ENCODE results near the gene SLC38A6.

The SLC38A6 gene

DNA sequence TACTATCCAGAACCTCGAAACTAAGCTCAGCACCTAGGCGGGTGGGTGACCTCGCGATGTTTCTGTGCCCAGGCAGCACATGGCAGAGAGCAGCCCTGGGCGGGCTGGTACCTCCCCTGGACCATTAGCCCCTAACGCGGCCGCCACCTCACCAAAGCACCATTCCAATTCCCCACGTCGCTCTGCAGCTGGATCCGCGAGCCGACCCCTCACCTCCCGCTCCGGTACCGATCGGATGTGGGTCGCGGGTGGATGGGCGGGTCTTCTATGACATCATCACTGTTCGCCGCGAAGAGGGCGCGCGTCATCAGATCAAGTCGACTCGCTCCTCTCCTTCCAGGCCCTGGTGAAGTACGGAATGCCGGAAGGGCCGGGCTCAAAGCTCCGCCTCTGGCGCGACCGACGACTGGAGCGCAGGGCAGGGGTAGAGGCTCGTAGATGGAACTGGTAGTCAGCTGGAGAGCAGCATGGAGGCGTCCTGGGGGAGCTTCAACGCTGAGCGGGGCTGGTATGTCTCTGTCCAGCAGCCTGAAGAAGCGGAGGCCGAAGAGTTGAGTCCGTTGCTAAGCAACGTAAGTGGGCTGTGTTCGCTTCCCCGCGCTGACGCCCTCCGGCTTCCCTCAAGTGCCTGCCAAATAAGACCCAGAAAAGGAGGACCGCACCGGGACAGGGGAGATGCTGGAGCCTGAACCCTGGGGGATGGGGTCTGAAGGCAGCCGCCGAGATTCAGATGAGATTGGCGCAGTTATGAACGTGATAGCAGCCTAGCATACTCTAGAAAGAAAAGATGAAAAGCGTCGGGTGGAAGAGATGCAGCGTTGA, at the start of gene SLC38A6, which contains the start of gene TRMT5:
Gene SLC38A6 (plus strand): TSS at position 435 of the 822 bp plus-strand sequence. CDS start 33 bp downstream, at position 468.
Gene TRMT5 (minus strand): TSS at position 269 of the 822 bp plus-strand sequence. CDS start 106 bp downstream, at position 163.
- peak; percentile 73 for DNase-seq

DNA sequence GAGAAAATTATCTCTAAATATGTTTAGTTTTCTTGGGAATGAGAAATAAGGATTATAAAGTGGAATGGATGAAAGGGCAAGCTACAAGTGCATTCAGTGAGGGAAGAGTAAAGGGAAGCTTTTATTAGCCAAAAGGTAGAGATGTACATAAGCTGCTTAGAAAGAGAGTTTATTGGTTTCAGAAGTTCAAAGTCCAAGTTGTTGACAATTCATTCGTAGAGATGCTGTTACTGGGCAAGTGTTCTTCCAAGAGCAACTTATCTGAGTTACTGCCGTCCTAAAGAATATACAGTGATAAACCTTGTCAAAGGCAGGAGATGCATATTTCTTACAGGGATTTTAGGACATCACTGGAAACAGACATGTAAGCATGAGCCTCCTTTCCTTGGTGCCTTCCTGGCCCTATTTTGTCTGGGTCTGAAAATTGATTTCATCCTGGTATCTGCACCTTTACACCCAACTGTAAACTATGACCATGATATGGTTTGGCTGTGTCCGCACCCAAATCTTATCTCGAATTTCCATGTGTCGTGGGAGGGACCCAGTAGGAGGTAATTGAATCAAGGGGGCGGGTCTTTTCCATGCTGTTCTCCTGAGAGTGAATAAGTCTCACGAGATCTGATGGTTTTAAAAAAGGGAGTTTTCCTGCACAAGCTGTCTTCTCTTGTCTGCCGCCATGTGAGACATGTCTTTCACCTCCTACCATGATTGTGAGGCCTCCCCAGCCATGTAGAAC, 47.0 kb upstream of the SLC38A6 start:
- no peak for DNase-seq

DNA sequence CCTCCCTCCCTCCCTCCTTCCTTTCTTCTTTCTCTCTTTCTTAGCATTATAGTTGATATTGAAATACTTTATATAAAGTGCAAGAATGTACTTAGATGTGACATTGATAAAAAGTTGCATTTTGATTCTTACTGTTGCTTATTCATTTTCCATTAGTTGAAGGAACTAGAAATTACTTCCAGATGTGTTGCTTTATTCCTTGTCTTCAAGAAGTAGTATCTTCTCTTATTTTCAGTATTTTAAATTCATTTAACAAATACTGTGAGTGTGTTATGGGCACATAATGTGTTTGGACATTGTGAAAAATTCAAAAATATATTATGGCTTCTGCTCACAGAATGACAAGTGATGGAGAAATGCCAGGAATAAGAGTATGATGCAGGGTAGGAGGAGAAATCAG, 45.7 kb upstream of the SLC38A6 start:
- no peak for DNase-seq

DNA sequence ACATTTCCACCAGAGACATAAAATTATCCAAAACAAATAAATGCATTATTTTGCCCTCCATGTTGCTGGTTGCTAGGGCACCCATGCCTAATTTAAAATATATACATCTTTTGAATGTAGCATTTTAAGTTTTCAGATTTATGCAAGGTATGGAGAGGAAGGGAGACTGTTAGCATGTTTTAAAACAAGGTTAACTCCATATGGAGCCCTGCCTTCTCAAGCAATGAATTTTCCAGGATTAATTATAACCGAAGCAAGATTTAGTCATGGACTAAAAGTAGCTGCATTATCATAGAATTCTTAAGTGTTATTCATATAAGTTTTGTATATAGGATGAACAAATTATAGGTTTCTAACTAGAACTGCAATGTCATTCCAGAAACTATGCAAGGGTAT, 37.4 kb upstream of the SLC38A6 start:
- no peak for DNase-seq

- no peak for DNase-seq
These were observed 36.8 kb upstream of the SLC38A6 start for GRCh38 chr14:60944204-60944603.

- DNase-seq: no peak
These were observed 35.1 kb upstream of the SLC38A6 start for GRCh38 chr14:60945984-60946383.

- no peak for DNase-seq
These were observed 34.3 kb upstream of the SLC38A6 start for GRCh38 chr14:60946773-60947172.

DNA sequence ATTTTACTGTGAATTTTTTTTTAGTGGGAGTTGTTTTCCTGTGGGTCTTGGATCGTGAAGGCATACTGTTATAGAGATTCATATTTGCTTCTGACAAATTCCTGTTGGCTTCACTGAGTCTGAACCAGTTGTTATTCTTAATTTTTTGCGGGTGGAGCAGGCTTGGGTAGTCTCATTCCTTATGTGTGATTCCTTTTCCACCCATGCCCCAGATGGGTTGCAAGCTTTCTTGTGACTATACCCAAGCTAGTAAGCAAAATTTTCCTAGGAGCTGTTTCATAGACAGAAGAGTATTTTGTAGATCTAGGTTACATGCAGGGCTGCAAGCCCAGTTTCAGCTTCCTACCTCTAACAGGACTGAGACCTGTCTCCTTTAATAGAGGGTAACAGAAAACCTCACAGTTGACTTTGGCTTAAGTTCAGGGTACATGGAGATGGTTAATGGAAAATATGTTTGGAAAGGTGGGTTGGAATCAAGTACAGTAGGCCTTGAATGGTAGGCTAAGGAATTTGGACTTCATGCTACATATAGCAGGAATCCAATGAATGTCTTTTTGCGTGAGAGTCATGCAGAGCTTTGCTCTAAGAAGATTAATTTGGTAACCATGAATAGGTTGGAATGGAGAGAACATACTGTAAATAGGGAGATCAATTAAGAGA, 29.1 kb upstream of the SLC38A6 start:
- no peak for DNase-seq

DNA sequence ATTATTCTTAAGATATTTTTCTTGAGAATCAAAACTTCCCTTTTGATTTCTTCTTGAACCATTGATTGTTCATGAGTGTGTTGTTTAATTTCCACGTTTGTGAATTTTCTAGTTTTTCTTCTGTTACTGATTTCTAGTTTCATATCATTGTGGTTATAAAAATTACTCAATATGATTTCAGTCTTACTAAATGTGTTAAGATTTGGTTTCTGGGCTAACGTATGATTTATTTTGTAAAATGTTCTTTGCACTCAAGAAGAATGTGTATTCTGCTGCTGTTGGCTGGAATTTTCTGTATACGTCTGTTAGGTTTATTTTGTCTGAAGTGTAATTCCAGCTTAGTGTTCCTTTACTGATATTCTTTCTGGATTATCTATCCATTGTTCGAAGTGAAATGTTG, 24.8 kb upstream of the SLC38A6 start:
- DNase-seq: no peak

DNA sequence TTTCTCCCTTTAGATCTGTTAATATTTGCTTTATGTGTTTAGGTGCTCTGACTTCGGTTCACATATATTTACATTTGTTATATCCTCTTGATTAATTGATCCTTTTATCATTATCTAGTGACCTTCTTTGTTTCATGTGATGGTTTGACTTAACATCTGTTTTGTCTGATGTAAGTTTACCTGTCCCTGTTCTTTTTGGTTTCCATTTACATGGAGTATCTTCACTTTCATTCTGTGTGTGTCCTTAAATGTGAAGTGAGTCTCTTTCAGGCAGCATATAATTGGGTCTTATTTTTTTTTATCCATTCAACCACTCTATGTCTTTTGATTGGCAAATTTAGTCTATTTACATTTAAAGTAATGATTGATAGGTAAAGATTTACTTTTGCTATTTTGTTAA, 24.4 kb upstream of the SLC38A6 start:
- DNase-seq: no peak

- no peak for DNase-seq
These were observed 22.9 kb upstream of the SLC38A6 start for GRCh38 chr14:60958146-60958545.

GRCh38 chr14:60963761-60964160, 17.3 kb upstream of the SLC38A6 start:
- DNase-seq: no peak

DNA sequence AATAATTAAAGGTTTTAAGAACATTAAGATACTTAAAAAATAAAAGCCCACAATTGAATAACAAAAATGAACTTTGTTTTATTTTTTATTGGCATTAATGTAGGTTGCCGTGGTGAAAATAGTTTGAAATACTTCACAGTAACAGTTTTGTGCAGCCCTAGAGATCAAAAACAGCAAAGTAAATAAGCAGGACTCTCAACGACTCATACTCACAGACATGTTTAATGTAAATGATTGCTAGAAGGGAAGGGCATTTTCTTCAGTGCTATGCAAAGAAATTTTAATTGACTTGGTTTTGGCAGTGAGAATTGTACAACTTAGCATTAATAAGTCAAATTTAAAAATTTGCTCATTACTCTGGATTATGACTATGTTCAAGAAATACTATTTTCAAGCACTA, 16.1 kb upstream of the SLC38A6 start:
- DNase-seq: no peak

- no peak for DNase-seq
These were observed 15.6 kb upstream of the SLC38A6 start for GRCh38 chr14:60965402-60965801.

GRCh38 chr14:60968099-60968498, 12.9 kb upstream of the SLC38A6 start:
- no peak for DNase-seq

GRCh38 chr14:60968671-60969070, 12.4 kb upstream of the SLC38A6 start:
- DNase-seq: no peak

- DNase-seq: no peak
These were observed 10.9 kb upstream of the SLC38A6 start for GRCh38 chr14:60970146-60970545.

GRCh38 chr14:60971271-60971670, 9.8 kb upstream of the SLC38A6 start:
- DNase-seq: no peak

DNA sequence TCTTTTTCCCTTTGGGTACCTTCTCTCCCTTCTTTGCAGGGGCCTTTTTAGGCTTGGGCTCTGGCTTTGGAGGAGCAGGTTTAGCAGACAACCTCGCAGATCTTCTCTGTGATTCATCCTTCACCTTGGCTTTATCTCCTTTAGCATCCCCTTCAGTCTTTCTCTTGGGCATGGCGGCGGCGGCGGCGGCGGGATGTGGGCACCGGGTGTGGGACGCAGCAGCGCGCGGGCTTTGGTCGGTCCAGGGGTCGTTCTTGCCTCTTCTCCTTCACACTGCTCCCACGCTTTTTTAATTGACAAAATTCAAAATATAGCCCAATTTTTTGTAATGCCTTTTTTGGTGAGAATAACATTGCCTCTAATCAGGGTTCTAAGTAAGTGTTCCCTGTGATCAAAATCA, 8.8 kb upstream of the SLC38A6 start:
- no peak for DNase-seq

GRCh38 chr14:60973070-60973469, 8.0 kb upstream of the SLC38A6 start:
- no peak for DNase-seq

DNA sequence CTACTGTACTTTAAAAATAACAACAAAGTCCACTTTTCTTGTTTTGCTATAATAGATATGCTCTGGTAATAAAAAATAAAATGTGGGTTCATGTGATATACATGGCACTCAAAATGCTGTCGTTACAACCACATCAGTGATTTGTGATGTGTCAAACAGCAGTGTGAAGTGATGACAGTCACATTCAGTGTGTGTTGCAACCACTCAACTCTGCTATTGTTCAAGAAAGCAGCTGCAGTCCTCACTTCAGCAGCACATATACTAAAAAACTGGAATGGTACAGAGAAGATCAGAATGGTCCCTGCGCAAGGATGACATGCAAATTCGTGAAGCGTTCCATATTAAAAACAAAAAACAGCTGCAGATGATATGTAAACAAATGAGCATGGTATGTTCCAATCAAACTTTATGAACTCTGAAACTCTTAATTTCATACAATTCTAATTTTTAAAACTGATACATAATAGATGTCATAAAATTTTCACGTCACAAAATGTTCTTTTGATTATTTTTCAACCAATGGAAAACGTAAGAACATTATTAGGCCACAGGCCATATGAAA, 6.9 kb upstream of the SLC38A6 start:
- no peak for DNase-seq

DNA sequence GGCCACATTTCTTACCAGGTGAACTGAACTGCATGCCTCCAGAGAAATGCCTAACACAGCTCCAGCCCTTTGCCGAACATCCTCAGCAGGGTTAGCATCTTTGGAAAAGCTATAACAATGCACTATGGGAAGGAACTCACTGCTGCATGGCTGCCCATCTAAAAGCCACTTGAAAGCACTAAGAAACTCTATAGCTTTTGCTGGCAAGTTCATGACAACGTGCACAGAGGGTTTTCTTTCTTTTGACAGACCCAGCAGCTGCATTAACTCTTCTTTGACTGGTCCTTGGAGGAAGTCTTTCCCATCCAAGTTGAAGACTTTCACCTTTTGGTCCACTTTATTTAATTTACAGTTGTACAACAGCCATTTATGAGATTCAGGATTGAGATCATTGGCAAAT, 5.5 kb upstream of the SLC38A6 start:
- DNase-seq: peak; percentile 80

- no peak for DNase-seq
These were observed 3.2 kb upstream of the SLC38A6 start for GRCh38 chr14:60977847-60978246.
